ENCODE measurements around the gene SPRED2.

DNA sequence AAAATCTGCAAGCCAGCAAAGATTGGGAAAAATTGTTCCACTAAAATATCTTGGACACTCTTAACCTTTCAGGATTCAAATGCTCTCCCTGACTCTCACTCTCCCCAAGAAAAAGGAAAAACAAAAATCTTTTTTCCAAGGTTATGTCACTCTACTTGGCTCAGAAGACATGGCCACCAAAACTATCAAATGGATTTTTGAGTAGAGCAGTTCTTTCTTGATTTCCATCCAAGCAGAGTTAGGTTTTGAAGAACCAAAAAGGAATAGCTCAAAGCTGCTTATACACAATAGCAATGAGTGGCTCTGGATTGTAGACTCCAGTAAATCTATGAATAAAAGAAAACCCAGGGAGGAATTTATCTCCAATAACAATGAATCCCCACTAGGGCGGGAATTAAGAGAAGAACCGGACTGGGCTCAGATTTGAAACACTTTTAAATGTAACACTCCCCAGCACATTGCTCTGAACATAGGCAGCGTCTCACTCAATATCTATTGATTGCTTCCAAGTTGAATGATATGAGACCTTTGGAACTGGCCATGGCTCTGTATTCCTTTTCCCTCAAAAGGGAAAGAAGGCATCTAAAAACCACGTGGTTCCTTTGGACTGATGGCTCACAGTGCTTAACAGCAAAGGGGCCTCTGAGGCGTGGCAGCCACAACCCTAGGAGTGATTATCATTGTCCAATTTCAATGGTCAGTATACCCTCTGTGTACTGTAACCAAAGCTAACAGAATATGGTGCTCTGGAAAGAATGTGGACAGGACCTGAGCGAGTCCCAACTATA, 68.3 kb downstream of the SPRED2 start:
- TF ChIP-seq POLR2AphosphoS5 (IDR thresholded peaks at IDR 0.05), result no peak
- TF ChIP-seq, protein P1, sequence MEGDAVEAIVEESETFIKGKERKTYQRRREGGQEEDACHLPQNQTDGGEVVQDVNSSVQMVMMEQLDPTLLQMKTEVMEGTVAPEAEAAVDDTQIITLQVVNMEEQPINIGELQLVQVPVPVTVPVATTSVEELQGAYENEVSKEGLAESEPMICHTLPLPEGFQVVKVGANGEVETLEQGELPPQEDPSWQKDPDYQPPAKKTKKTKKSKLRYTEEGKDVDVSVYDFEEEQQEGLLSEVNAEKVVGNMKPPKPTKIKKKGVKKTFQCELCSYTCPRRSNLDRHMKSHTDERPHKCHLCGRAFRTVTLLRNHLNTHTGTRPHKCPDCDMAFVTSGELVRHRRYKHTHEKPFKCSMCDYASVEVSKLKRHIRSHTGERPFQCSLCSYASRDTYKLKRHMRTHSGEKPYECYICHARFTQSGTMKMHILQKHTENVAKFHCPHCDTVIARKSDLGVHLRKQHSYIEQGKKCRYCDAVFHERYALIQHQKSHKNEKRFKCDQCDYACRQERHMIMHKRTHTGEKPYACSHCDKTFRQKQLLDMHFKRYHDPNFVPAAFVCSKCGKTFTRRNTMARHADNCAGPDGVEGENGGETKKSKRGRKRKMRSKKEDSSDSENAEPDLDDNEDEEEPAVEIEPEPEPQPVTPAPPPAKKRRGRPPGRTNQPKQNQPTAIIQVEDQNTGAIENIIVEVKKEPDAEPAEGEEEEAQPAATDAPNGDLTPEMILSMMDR (IDR thresholded peaks at IDR 0.05; ENCODE audit: poor library complexity, severe bottlenecking), result no peak
- no peak for TF ChIP-seq TAF1 (IDR thresholded peaks at IDR 0.05; ENCODE audit: low read depth)
- no peak for TF ChIP-seq EP300 (conservative IDR thresholded peaks at IDR 0.05; ENCODE audit: poor library complexity, severe bottlenecking)
- TF ChIP-seq EZH2 (IDR thresholded peaks at IDR 0.05; ENCODE audit: borderline replicate concordance, insufficient read depth, low read length, poor library complexity, severe bottlenecking), result no peak
